Activated naive CD8-positive, alpha-beta T cell (primary cell): ENCODE data around the gene CCDC57.

Experiments
- H3K27ac Mint-ChIP-seq: one replicate; pipeline ENCODE4 v1.8.0; 2021; ENCODE audit warnings: mixed read lengths
- H3K27me3 Mint-ChIP-seq: one replicate; pipeline ENCODE4 v1.8.0; 2021; ENCODE audit warnings: mixed read lengths
- H3K36me3 Mint-ChIP-seq: one replicate; pipeline ENCODE4 v1.8.0; 2021; ENCODE audit warnings: mixed read lengths
- H3K4me1 Mint-ChIP-seq: one replicate; pipeline ENCODE4 v1.8.0; 2021; ENCODE audit warnings: low read depth, mixed read lengths
- H3K4me3 Mint-ChIP-seq: one replicate; pipeline ENCODE4 v1.8.0; 2021; ENCODE audit warnings: mild to moderate bottlenecking, mixed read lengths
- H3K9me3 Mint-ChIP-seq: one replicate; pipeline ENCODE4 v1.8.0; 2021; ENCODE audit warnings: low read depth, mixed read lengths

Gene CCDC57

DNA sequence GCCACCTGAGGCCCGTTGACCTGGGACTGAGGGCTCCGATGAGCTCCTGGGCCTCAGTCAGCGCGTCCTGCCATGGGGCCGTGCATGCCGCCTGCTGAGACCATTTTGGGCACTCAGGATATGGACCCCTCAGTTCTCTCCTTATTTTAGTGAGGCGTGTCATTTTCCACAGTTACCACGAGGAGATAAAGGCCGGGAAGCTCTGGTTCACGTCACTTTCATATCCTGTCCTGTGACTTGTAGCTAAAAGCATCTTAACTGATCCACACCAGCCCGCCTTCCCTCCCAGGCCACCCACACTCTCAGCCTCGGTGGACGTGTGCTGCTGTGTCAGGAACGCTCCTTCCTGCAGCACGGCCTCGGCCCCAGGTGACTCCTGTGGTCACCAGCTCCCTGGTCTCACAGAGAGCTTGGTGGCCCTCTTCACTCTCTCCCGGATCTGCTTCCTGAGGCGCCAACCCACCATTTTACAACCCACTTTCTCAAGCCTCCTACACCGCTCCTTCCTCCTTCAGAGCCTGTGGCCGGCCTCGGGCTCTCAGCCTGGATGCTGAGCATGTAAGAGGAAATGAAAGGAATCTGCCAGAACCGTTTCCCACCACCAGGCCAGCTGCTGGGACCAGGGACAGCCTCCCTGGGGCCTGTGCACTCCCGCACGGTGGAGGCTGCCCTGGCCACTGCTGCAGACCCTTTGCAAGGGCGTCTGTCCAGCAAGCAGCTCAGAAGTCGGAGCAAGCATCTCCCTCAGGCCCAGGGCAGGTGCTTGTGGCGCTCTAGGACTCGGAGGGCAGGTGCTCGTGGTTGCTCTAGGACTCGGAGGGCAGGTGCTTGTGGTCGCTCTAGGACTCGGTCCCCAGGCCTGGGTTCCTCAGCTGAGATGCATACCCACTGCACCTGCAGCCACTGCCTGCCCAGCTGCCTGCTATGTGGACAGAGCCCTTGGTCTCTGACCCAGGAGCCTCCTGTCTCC is 90.7 kb downstream of the CCDC57 start:
- Mint-ChIP-seq H3K4me3 (peak overlapping the region; percentile 52), H3K27me3 (no peaks in the 10 kb centered on the region), H3K4me1 (peaks cover 64% of the 10 kb centered on the region), H3K36me3 (peaks cover 2% of the 10 kb centered on the region), H3K9me3 (no peaks in the 10 kb centered on the region), H3K27ac (peak overlapping the region; percentile 88)

DNA sequence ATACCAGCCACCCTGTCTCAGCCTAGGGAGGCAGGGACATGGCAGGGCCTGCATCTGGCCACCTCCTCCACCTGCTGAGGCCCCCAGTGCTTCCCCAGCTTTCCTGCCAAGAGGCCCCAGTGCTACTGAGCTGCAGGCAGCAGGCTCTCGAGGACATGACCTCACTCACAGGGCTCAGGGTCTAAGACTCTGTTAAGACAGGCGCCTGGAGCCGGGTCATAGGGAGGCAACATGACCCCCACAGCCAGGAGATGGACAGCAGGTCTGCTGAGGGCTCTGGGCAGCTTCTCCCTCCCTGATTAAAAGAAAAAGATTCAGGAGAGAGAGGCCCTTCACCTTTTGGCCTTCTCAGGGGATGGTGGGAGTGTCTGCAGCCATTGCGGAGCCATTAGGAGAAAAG is 91.4 kb downstream of the CCDC57 start:
- H3K27ac Mint-ChIP-seq = no peak overlapping the region
- peaks cover 57% of the 10 kb centered on the region for H3K4me1 Mint-ChIP-seq
- no peak overlapping the region for H3K4me3 Mint-ChIP-seq
- no peaks in the 10 kb centered on the region for H3K27me3 Mint-ChIP-seq
- H3K9me3 Mint-ChIP-seq = no peaks in the 10 kb centered on the region
- peaks cover 2% of the 10 kb centered on the region for H3K36me3 Mint-ChIP-seq

DNA sequence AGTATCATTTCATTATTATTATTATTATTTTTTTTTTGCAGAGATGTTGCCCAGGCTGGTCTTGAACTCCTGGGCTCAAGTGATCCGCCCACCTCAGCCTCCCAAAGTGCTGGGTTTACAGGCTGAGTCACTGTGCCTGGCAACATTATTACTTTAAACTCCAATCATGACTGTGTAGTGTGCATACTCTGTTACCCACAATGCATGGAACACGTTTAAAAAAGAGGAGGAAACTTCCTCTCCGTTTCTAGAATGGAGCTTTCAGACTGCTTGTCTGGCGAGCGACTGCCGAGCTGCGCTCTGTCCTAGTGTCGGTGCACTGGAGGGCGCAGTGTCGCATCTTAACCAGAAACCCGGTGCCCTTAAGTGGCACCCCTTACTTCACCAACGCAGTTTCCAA is 92.5 kb downstream of the CCDC57 start:
- H3K36me3 Mint-ChIP-seq = peaks cover 2% of the 10 kb centered on the region
- H3K4me3 Mint-ChIP-seq = peak overlapping the region; percentile 48
- peaks cover 50% of the 10 kb centered on the region for H3K4me1 Mint-ChIP-seq

DNA sequence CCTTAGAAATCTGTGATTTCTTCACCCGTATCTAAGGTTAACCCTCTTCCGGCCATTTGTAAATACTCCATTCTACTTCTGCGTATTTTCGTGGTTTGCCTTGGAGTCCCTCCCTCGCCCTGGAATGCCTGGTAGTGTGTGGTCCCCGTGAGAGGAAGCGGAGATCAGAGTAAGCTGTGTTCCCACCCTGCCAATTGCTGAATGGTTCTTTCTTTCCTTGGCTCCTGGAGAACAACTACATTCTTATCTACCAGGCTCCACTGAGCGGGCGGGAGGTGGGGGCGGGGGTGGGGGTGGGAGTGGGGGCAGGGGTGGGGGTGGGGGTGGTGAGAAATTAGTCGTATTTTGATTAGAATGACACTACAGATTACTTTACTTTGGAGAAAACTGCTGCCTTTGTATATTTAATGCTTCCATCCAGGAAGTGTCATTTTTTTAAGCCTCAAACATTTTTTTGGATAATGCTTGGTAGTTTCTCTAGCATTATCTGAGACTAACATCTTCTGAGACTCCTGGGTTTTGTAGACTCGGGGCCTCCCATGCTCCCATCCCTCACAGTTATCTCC is 93.7 kb downstream of the CCDC57 start:
- Mint-ChIP-seq H3K4me1 (peaks cover 38% of the 10 kb centered on the region), H3K4me3 (no peak overlapping the region), H3K36me3 (no peaks in the 10 kb centered on the region), H3K27ac (peak overlapping the region; percentile 16), H3K9me3 (no peaks in the 10 kb centered on the region), H3K27me3 (no peaks in the 10 kb centered on the region)

More for the DNA sequence above, 92.5 kb downstream of the CCDC57 start:
- peak overlapping the region; percentile 83 for H3K27ac Mint-ChIP-seq
- no peaks in the 10 kb centered on the region for H3K27me3 Mint-ChIP-seq
- H3K9me3 Mint-ChIP-seq = no peaks in the 10 kb centered on the region

GRCh38 chr17:82118168-82118814 is 94.4 kb downstream of the CCDC57 start:
- Mint-ChIP-seq H3K4me1 (peaks cover 33% of the 10 kb centered on the region), H3K36me3 (no peaks in the 10 kb centered on the region), H3K27ac (no peak overlapping the region), H3K4me3 (no peak overlapping the region), H3K27me3 (no peaks in the 10 kb centered on the region), H3K9me3 (no peaks in the 10 kb centered on the region)

DNA sequence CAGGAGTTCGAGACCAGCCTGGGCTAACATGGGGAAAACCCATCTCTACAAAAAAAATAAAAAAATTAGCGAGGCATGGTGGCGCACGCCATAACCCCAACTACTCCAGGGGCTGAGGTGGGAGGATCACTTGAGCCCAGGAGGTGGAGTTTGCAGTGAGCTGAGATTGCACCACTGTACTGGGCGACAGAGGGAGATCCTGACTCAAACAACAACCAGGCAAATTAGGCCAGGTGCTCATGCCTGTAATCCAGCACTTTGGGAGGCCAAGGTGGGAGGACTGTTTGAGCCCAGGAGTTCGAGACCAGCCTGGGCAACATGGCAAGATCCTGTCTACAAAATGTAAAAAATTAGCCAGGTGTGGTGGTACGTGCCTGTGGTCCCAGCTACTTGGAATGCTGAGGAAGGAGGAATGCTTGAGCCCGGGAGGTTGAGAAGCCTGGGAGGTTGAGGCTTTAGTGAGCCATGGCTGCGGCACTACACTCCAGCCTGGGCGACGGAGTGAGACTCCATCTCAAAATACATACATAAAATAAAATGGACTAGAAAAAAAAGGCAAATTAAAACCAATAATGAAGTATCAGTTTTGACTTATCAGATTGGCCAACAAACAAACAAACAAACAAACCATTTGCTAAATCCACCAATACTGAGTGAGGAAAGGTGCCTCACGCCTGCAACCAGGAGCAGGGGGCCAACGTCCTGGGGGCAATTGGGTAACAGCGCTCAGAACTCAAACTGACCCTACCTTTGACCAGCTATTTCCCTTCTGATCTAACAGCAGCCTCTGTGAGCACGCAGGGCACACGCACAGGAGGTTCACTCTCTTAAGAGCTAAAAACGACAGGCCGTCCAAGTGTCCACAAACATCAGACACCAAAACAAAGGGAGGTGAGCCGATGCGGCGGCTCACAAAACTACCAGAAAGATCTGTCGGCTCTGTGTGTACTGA is 95.2 kb downstream of the CCDC57 start:
- no peaks in the 10 kb centered on the region for H3K27me3 Mint-ChIP-seq
- H3K4me1 Mint-ChIP-seq = peaks cover 27% of the 10 kb centered on the region
- no peaks in the 10 kb centered on the region for H3K9me3 Mint-ChIP-seq
- H3K4me3 Mint-ChIP-seq = no peak overlapping the region
- H3K36me3 Mint-ChIP-seq = no peaks in the 10 kb centered on the region
- H3K27ac Mint-ChIP-seq = no peak overlapping the region

GRCh38 chr17:82116246-82116645 is 96.4 kb downstream of the CCDC57 start:
- peaks cover 17% of the 10 kb centered on the region for H3K4me1 Mint-ChIP-seq
- H3K27ac Mint-ChIP-seq = no peak overlapping the region
- H3K4me3 Mint-ChIP-seq = no peak overlapping the region
- no peaks in the 10 kb centered on the region for H3K9me3 Mint-ChIP-seq
- no peaks in the 10 kb centered on the region for H3K27me3 Mint-ChIP-seq
- no peaks in the 10 kb centered on the region for H3K36me3 Mint-ChIP-seq

DNA sequence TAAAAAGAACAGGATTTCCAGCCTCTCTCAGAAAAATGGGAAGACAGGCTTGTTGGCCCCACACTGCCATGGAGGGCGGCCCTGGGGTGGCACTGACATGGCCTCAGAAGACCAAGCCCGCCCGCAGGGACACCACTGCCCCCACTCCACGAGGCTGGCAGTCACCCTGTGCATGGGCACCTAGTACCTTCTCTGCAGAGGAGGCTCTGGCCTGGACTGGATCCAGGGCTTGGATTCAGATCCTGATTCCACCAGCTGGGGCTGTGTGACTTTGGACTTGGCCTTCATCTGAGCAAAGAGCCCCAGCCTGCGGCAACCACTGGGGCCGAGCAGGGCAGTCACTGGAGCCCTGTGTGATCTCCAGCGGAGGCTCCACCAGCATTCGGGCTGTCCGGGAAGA is 97.8 kb downstream of the CCDC57 start:
- Mint-ChIP-seq H3K36me3 (no peaks in the 10 kb centered on the region), H3K4me1 (peaks cover 19% of the 10 kb centered on the region), H3K27me3 (no peaks in the 10 kb centered on the region), H3K27ac (no peak overlapping the region), H3K4me3 (no peak overlapping the region), H3K9me3 (no peaks in the 10 kb centered on the region)

- Mint-ChIP-seq H3K36me3 (no peaks in the 10 kb centered on the region), H3K27ac (no peak overlapping the region), H3K4me1 (peaks cover 15% of the 10 kb centered on the region), H3K27me3 (no peaks in the 10 kb centered on the region), H3K4me3 (no peak overlapping the region), H3K9me3 (no peaks in the 10 kb centered on the region)
These were observed 98.2 kb downstream of the CCDC57 start for GRCh38 chr17:82114447-82114846.

DNA sequence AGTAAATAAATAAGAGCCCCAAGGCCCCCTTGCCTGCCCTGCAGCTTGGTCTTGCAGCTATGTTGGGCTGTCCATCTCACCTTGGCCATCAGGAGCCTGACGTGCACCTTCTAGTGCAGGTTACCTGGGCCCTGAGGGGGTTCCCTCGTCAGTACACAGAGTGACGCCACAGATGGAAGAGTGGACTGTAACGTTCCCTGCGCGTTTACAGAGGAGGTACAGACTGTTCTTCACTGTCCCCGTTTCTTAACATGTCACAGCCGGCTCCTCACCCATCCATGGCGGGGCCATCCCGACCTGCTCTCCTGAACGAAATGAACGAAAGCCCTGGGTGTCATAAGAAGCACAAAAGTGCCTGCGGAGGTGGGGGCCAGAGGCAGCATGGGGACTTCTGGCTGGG is 98.7 kb downstream of the CCDC57 start:
- Mint-ChIP-seq H3K27ac (no peak overlapping the region), H3K9me3 (no peaks in the 10 kb centered on the region), H3K4me1 (peaks cover 12% of the 10 kb centered on the region), H3K36me3 (no peaks in the 10 kb centered on the region), H3K4me3 (no peak overlapping the region), H3K27me3 (no peaks in the 10 kb centered on the region)

GRCh38 chr17:82113422-82113821 is 99.2 kb downstream of the CCDC57 start:
- Mint-ChIP-seq H3K27ac (no peak overlapping the region), H3K9me3 (no peaks in the 10 kb centered on the region), H3K27me3 (no peaks in the 10 kb centered on the region), H3K4me1 (peaks cover 13% of the 10 kb centered on the region), H3K4me3 (no peak overlapping the region), H3K36me3 (no peaks in the 10 kb centered on the region)

- Mint-ChIP-seq H3K27ac (no peak overlapping the region), H3K9me3 (no peaks in the 10 kb centered on the region), H3K4me3 (no peak overlapping the region), H3K27me3 (no peaks in the 10 kb centered on the region), H3K4me1 (peaks cover 12% of the 10 kb centered on the region), H3K36me3 (no peaks in the 10 kb centered on the region)
These were observed 99.7 kb downstream of the CCDC57 start for GRCh38 chr17:82112914-82113311.

GRCh38 chr17:82112181-82112913 is 100.3 kb downstream of the CCDC57 start:
- no peaks in the 10 kb centered on the region for H3K27me3 Mint-ChIP-seq
- no peak overlapping the region for H3K27ac Mint-ChIP-seq
- no peak overlapping the region for H3K4me3 Mint-ChIP-seq
- H3K4me1 Mint-ChIP-seq = peaks cover 13% of the 10 kb centered on the region
- H3K36me3 Mint-ChIP-seq = no peaks in the 10 kb centered on the region
- H3K9me3 Mint-ChIP-seq = no peaks in the 10 kb centered on the region

GRCh38 chr17:82110298-82110697 is 102.3 kb downstream of the CCDC57 start:
- Mint-ChIP-seq H3K4me1 (peaks cover 24% of the 10 kb centered on the region), H3K27me3 (no peaks in the 10 kb centered on the region), H3K4me3 (no peak overlapping the region), H3K9me3 (no peaks in the 10 kb centered on the region), H3K36me3 (no peaks in the 10 kb centered on the region), H3K27ac (peak overlapping the region; percentile 58)
